ENCODE measurements around the gene SMO. TPM values are rescaled to one million over a fixed set of nuclear protein-coding genes. Genes with fewer than 3 reads are reported as not detected.
A peak's percentile ranks its signal among the peaks of the same experiment; 100 is the strongest.

SMO gene
- total and polyA plus RNA-seq, 4 donors = 2.9 to 16.3 (median 10.7) TPM

GRCh38 chr7:129222064-129222463 is 33.6 kb downstream of the SMO start:
- DNase-seq (ENCODE audit: low spot score) = no peak
- no peaks in the 10 kb centered on the region for H3K9me3 ChIP-seq (ENCODE audit: control insufficient read depth in 4 of 4, low read length in 3 of 4)
- no peak overlapping the region for H3K4me3 ChIP-seq (ENCODE audit: low read depth in 1 of 3, low read length in 3 of 3)
- no peak for TF ChIP-seq CTCF (IDR thresholded peaks at IDR 0.05; ENCODE audit: low read depth, low read length, missing input control)
- TF ChIP-seq ATF3 (IDR thresholded peaks at IDR 0.05) = no peak
- TF ChIP-seq HNF4G (IDR thresholded peaks at IDR 0.05) = no peak
- TF ChIP-seq JUND (IDR thresholded peaks at IDR 0.05) = no peak
- TF ChIP-seq RXRA (IDR thresholded peaks at IDR 0.05) = no peak
- no peak for TF ChIP-seq FOXA2 (IDR thresholded peaks at IDR 0.05)
- H3K4me1 ChIP-seq (ENCODE audit: control insufficient read depth in 4 of 4, insufficient read depth in 4 of 4, low read length in 3 of 4) = peaks cover 0 to 17% (median 17%) of the 10 kb centered on the region in 4 donors
- no peak overlapping the region for H3K9ac ChIP-seq (ENCODE audit: low read depth in 1 of 2, low read length in 2 of 2)
- no peaks in the 10 kb centered on the region for H3K36me3 ChIP-seq (ENCODE audit: control insufficient read depth in 4 of 4, insufficient read depth in 3 of 4, low read depth in 1 of 4, low read length in 3 of 4)
- no peak overlapping the region for H3K27ac ChIP-seq (ENCODE audit: low read depth in 1 of 2, low read length in 2 of 2)
- 62% methylated on average over 4 of the region's 4 CpGs for WGBS
- H3K27me3 ChIP-seq (ENCODE audit: control insufficient read depth in 4 of 4, insufficient read depth in 4 of 4, low read length in 3 of 4) = no peaks in the 10 kb centered on the region

GRCh38 chr7:129224251-129225205 is 36.1 kb downstream of the SMO start, which contains the start of gene AHCYL2:
TSS of gene AHCYL2 (plus strand) at chr7:129225030.
- TF ChIP-seq YY1 (IDR thresholded peaks at IDR 0.05) (peak; percentile 96), SP1 (IDR thresholded peaks at IDR 0.05) (peak; percentile 77), NR2F2 (IDR thresholded peaks at IDR 0.05) (peak; percentile 48), HNF4G (IDR thresholded peaks at IDR 0.05) (no peak), GABPA (IDR thresholded peaks at IDR 0.05 in 1 of 2, conservative IDR thresholded peaks at IDR 0.05 in 1 of 2) (peak; percentile 43 to 83), JUND (IDR thresholded peaks at IDR 0.05) (peak in 1 of 2 donors; percentile 16), FOXA1 (IDR thresholded peaks at IDR 0.05) (no peak), MAX (IDR thresholded peaks at IDR 0.05) (peak; percentile 62), FOXA2 (IDR thresholded peaks at IDR 0.05) (no peak), ZBTB33 (IDR thresholded peaks at IDR 0.05) (peak; percentile 96), EGR1 (IDR thresholded peaks at IDR 0.05; ENCODE audit: low read depth in 2 of 2) (no peak), REST (IDR thresholded peaks at IDR 0.05) (peak; percentile 53), RAD21 (IDR thresholded peaks at IDR 0.05) (no peak), TAF1 (conservative IDR thresholded peaks at IDR 0.05) (no peak), RXRA (IDR thresholded peaks at IDR 0.05) (peak in 1 of 2 donors; percentile 24), HNF4A (conservative IDR thresholded peaks at IDR 0.05) (peak; percentile 25 to 27)
- H3K4me3 ChIP-seq (ENCODE audit: low read depth in 1 of 3, low read length in 3 of 3) = peak within 1 kb of the TSS; percentile 83 to 99 (median 99)
- H3K27ac ChIP-seq (ENCODE audit: low read depth in 1 of 2, low read length in 2 of 2) = peak within 1 kb of the TSS; percentile 88 to 99
- no peaks in the 10 kb centered on the region for H3K9me3 ChIP-seq (ENCODE audit: control insufficient read depth in 4 of 4, low read length in 3 of 4)
- WGBS = under 1% methylated on average over 63 of the region's 63 CpGs
- H3K9ac ChIP-seq (ENCODE audit: low read depth in 1 of 2, low read length in 2 of 2) = peak within 1 kb of the TSS; percentile 77 to 86
- H3K27me3 ChIP-seq (ENCODE audit: control insufficient read depth in 4 of 4, insufficient read depth in 4 of 4, low read length in 3 of 4) = no peaks in the 10 kb centered on the region
- peaks cover 0 to 15% (median 12%) of the 10 kb centered on the region in 4 donors for H3K4me1 ChIP-seq (ENCODE audit: control insufficient read depth in 4 of 4, insufficient read depth in 4 of 4, low read length in 3 of 4)
- no peaks in the 10 kb centered on the region for H3K36me3 ChIP-seq (ENCODE audit: control insufficient read depth in 4 of 4, insufficient read depth in 3 of 4, low read depth in 1 of 4, low read length in 3 of 4)
- peak; percentile 92 for DNase-seq (ENCODE audit: low spot score)

Measured in liver (tissue), 9 donors.